ENCODE data around the gene CROT.

Gene CROT

DNA sequence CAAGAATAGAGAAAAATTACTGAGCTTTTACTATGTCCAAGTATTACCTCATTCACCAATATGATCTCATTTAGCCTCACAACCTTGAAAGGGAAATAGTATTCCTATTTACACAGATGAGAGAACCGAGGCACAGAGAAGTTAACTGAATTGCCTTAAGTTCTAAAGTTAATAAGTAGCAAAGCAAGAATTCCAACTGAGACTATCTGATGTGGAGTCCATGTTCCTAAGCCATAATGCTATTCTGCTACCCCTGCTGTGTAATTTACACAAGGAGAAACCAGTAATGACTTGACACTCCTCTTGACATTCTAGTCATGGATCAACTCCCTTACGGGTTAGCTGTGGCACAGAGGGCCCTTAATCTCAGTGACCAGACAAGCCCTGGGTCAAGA lies 69.3 kb downstream of the CROT start:
- no peak for DNase-seq (ENCODE audit: low spot score)

DNA sequence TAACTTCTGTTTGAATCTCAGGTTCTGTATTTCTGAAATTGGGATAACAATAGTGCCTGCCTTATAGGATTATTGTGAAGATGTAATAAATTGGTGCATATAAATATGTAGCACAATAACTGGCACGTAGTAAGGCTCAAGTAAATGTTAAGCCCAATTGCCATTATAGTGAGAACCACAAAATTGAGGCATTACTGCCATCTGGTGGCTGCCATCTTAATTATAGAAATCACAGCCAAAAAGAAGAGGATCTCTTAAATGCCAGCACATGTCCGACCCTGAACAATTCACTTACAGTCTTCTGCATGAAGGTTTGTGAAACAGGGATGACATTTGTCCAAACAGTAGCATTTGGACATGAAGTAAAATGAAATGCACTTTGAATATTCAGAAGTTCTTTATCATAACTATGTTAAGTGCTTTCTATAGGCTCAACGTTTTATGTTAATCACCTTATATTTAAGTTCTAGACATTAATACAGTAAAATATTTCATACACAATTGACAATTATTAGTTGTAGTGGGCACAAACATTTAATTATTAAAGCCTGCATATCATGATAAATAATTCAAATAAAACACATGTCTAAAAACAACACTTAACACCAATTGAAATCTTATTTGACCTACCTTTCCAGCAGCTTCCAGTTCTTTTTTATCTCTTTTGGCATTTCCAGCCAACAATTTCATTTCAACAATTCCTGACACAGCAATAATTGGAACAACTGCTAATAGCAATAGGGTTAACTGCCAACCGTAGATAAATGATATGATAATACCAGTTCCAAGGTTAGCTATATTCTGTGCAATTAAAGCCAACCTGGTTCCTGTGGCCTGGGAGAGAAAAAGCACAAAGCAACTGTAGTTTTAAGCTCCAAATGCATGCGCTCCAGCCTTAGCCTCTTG lies 71.5 kb downstream of the CROT start:
- DNase-seq (ENCODE audit: low spot score) = peak; percentile 62

DNA sequence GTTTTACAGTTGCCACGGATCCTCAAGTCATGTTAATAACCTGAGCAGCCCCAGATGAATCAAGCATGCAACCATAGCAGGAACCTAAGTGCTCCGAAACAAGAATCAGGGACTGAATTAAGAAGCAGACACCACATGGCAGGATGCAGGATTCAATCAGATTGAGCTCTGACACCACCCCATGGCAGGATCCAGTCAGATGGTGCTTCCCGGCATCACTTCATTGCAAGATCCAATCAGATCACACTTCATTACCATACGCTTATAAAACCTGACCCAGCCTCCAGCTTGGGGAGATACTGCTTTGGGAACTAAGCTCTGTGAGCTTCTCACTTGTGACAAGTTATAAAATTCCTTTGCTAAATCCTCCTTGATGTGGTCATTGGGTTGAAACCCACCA lies 74.7 kb downstream of the CROT start:
- no peak for DNase-seq (ENCODE audit: low spot score)

DNA sequence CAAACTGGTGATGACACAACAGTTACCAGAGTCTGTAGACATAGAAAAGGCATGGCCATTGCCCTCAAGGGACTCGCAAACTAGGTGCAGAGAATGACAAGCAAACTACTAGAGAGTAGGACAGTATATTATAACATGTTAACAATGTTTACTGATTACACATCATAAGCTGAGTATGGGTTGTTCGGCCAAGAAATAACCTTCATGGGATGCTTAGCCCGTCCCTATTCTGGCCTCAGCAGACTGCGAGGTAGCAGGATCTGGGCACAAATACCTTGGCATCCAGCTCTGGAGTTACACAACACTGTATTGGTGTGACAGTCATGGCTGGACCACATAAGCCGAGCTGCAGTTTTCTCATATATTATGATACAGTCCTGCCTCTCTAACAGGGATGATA lies 78.6 kb downstream of the CROT start:
- DNase-seq (ENCODE audit: low spot score) = no peak

DNA sequence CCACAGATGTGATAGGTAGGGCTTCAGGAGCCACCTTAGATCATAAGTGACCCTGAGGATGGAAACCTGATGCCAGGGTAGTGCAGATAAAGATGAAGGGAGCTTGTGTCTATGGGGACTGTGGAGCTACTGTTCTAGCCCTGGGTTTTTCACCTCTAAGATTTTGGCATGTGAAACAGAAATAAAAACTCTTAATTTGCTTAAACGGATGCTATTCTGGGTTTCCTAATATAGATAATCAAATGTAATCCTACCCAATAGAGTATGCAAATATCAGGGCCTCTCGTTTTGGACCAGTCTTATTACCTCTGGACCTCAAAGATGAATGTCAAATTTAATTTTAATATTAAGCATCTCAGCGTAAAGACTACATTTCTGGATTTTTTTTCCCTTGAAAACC lies 80.7 kb downstream of the CROT start:
- DNase-seq (ENCODE audit: low spot score) = no peak

DNA sequence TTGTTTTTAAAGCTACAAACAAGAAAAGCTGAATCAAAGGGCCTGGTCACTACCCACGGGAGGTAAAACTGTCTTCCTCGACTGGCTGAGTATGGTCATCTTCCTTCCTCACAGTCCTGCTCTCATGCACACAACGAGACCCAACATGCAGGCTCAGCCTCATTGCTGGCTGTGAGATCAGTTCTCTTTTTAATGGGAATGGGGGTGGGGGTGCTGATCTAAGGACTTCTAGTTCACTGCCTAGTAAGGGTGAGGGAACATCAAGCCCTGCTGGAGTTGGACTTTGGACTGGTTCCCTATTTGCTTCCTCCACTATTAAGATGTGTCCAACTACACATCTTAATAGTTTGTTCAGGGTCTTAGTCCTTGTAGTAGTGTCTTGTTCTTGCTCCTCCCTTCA lies 81.8 kb downstream of the CROT start:
- peak; percentile 7 for DNase-seq (ENCODE audit: low spot score)

DNA sequence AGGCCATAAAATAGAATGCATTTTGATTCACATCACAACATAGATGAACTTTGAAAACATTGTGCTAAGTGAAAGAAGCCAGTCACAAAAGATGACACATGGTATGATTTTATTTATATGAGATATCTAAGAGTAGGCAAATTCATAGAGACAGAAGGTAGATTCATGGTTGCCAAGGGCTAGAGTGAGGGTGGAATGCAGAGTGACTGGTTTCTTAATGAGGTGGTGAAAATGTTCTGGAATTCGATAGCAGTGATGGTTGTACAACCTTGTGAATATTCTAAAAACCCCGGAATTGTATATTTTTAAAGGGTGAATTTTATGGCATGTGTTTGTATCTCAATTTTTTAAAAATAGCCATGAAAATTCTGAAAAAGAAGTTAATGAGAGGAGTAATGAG lies 87.1 kb downstream of the CROT start:
- no peak for DNase-seq (ENCODE audit: low spot score)

DNA sequence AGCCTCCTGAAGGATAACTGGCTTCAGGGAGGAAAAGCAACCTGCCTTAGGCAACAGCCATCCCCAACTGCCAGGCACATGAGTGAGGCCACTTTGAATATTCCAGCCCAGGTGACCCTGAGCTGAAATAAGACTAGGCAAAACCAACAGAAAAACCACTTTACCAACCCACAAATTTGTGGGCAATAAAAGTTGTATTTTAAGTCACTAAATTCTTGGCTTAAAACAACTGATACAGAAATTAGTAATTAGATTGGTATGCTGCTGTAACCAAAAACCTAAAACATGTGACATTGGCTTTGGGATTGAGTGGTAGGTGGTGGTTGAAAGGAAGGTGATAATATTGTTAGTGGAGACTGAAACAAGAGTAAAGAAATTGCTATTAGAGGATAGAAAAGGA lies 90.1 kb downstream of the CROT start:
- DNase-seq (ENCODE audit: low spot score) = no peak

DNA sequence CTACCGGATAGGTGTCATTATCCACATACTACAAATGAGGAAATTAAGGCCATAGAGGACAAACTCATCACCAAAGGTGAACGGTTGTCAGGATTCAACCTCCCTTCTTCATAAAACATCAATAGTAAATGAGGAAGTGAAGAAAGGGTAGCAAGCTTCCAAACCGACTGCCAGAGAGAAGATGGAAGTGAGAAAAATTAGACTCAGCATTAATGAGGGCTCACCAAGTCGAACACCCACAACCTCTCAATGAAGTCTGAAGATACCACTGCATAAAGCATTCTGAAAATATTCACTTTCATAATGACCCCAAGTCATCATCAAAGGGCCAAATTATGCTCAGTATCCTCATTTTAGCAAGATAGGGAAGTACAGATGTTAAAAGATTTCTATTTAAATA lies 100.4 kb downstream of the CROT start:
- DNase-seq (ENCODE audit: low spot score) = peak; percentile 16

DNA sequence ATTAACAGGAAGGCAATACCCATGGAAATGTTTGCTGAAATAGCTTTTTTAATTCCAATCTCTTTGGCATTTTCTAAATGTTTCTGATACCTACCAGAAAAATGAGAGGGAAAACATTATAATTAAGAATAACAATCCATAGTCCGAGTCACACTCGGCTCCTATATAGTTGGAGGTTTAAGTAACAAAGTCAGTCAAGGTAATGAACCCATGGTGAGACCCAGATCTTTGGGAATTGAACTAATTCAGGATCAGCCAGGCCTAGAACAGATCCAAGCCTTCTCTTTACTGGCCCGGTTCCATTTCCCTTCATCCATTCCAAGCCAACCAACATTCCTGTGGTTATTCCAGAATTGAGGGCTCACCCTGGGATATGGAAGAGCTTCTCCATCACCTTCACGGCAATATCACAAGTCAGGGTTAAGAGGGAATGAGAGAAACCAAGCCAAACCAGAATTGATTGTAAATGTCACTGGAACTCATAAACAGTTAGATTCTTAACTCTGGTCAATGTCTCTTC lies 101.7 kb downstream of the CROT start:
- DNase-seq (ENCODE audit: low spot score) = no peak

DNA sequence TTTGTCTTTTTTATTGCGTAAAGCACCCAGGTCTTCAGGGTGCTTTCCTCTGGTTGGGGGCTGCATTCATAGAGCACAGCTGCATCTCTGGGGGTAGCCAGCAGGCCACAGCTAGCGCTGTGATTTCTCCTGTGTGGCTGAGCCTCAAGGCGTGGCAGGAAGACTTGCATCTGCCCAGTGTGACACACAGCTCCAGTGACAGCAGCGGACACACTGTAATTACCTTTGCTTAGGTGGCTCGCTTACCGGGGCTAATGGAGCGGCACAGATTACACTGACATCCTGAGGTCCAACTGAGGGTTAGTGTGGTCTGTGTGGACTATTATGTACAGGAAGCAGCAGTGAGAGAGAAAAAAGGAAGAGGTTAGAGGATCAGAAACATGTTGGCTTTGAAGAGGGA lies 102.9 kb downstream of the CROT start:
- no peak for DNase-seq (ENCODE audit: low spot score)

Measured in globus pallidus (tissue), 1 donor.